Kasumi-1 (cell line): ENCODE data around the gene SGSM2.
A peak's percentile ranks its signal among the peaks of the same experiment; 100 is the strongest.
"Not testable (repeated sequence)": the region's sequence is repeated elsewhere in the genome, so short reads cannot be mapped to it uniquely, and the experiment has no call there.

Source experiments
- DNase-seq, 2 experiments: peaks; one replicate each; lab custom pipeline; 2025; lab: John Stamatoyannopoulos, UW

Gene SGSM2

GRCh38 chr17:2336852-2337543, at the start of gene SGSM2:
Gene SGSM2 (plus strand): TSS chr17:2337501. CDS start chr17:2337689, 188 bp downstream.
- peak; percentile 12 to 27 for DNase-seq

- DNase-seq: no peak
Measured at GRCh38 chr17:2289878-2290478, 47.3 kb upstream of the SGSM2 start.

GRCh38 chr17:2292100-2292499, 45.2 kb upstream of the SGSM2 start:
- no peak for DNase-seq

GRCh38 chr17:2295575-2295974, 41.7 kb upstream of the SGSM2 start:
- DNase-seq: no peak

GRCh38 chr17:2297023-2297422, 40.3 kb upstream of the SGSM2 start:
- no peak for DNase-seq

GRCh38 chr17:2299136-2299535, 38.2 kb upstream of the SGSM2 start:
- no peak for DNase-seq

- no peak for DNase-seq
Measured at GRCh38 chr17:2299756-2300155, 37.5 kb upstream of the SGSM2 start.

- no peak for DNase-seq
Measured at GRCh38 chr17:2302778-2303203, 34.5 kb upstream of the SGSM2 start.

GRCh38 chr17:2303204-2304188, 33.8 kb upstream of the SGSM2 start, which contains the start of the genes SMG6 and SRR:
Gene SMG6 (minus strand): TSS chr17:2303785. CDS start chr17:2303720, 65 bp downstream.
Gene SRR (plus strand): TSS chr17:2303950. CDS start chr17:2315561, 11,611 bp downstream.
- peak; percentile 55 to 73 for DNase-seq

- DNase-seq: no peak
Measured at GRCh38 chr17:2304931-2305330, 32.4 kb upstream of the SGSM2 start.

- no peak for DNase-seq
Measured at GRCh38 chr17:2309338-2310154, 27.8 kb upstream of the SGSM2 start.

- DNase-seq: no peak
Measured at GRCh38 chr17:2312736-2313135, 24.6 kb upstream of the SGSM2 start.

GRCh38 chr17:2316916-2317205, 20.4 kb upstream of the SGSM2 start:
- DNase-seq: not testable (repeated sequence)

GRCh38 chr17:2317796-2318195, 19.5 kb upstream of the SGSM2 start:
- no peak for DNase-seq

- DNase-seq: no peak
Measured at GRCh38 chr17:2319051-2319450, 18.2 kb upstream of the SGSM2 start.

- DNase-seq: no peak
Measured at GRCh38 chr17:2321399-2321798, 15.9 kb upstream of the SGSM2 start.

- DNase-seq: no peak
Measured at GRCh38 chr17:2323629-2324314, 13.5 kb upstream of the SGSM2 start.

- no peak for DNase-seq
Measured at GRCh38 chr17:2331303-2331702, 6.0 kb upstream of the SGSM2 start.

GRCh38 chr17:2335726-2336214, 1.5 kb upstream of the SGSM2 start:
- DNase-seq: no peak

GRCh38 chr17:2336215-2336851, 968 bp upstream of the SGSM2 start, which contains the start of gene TSR1:
Gene TSR1 (minus strand): TSS chr17:2336457. CDS start chr17:2336427, 30 bp downstream.
- peak; percentile 34 to 76 for DNase-seq
